Measurements from ENCODE around the gene FOXC1. TPM values are rescaled to one million over a fixed set of nuclear protein-coding genes. Genes with fewer than 3 reads are reported as not detected.

FOXC1 gene
- total and polyA plus RNA-seq, 7 experiments from 2014 or later: not detected

DNA sequence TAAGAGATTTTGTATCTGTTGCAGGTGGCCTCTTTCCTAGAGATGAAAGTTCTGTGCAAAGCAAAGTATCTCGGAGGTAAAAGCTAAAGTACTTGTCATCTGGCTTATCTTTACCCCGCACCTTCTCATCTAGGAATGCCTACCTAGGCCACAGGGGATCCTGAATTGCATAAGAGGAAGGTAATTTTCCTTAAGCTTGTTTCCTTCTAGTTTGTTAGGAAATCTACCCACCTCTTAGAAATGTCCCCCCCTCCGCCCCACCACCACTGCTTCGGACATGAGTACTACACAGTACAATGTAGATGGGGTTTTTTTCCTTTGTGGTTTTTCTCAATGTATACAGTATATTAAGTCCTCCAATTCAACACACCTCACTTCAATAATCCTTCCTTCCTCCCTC, 21.5 kb downstream of the FOXC1 start:
- no peak for DNase-seq
- H3K4me1 Mint-ChIP-seq: peaks cover 0 to 3% (median 3%) of the 10 kb centered on the region in 7 donors
- intact Hi-C loops (cut with micrococcal nuclease): no loop called here
- no peak overlapping the region for H3K4me3 Mint-ChIP-seq
- H3K9me3 Mint-ChIP-seq: no peaks in the 10 kb centered on the region
- no peaks in the 10 kb centered on the region for H3K36me3 ChIP-seq (ENCODE audit: control insufficient read depth in 2 of 3, insufficient read depth in 3 of 3, low read length in 3 of 3)
- no peaks in the 10 kb centered on the region for H3K9me3 ChIP-seq (ENCODE audit: control insufficient read depth in 2 of 3, low read length in 3 of 3)
- peaks cover 0 to 10% of the 10 kb centered on the region in 2 donors for H3K27me3 ChIP-seq (ENCODE audit: control insufficient read depth in 2 of 2, insufficient read depth in 2 of 2, low read length in 2 of 2)
- H3K27ac Mint-ChIP-seq: no peak overlapping the region
- H3K4me1 ChIP-seq (ENCODE audit: control insufficient read depth in 2 of 2, insufficient read depth in 2 of 2, low read length in 2 of 2): peaks cover 0 to under 1% of the 10 kb centered on the region in 2 donors
- POLR2A ChIA-PET: no interaction called here
- no peak overlapping the region for H3K4me3 ChIP-seq (ENCODE audit: low read length)
- no peak for ATAC-seq
- H3K27me3 Mint-ChIP-seq: peaks cover 34 to 56% (median 40%) of the 10 kb centered on the region in 5 donors
- CTCF ChIA-PET: no interaction called here
- no peak overlapping the region for H3K27ac ChIP-seq (ENCODE audit: low read depth, low read length)
- H3K36me3 Mint-ChIP-seq: peaks cover 0 to 35% (median 20%) of the 10 kb centered on the region in 5 donors

DNA sequence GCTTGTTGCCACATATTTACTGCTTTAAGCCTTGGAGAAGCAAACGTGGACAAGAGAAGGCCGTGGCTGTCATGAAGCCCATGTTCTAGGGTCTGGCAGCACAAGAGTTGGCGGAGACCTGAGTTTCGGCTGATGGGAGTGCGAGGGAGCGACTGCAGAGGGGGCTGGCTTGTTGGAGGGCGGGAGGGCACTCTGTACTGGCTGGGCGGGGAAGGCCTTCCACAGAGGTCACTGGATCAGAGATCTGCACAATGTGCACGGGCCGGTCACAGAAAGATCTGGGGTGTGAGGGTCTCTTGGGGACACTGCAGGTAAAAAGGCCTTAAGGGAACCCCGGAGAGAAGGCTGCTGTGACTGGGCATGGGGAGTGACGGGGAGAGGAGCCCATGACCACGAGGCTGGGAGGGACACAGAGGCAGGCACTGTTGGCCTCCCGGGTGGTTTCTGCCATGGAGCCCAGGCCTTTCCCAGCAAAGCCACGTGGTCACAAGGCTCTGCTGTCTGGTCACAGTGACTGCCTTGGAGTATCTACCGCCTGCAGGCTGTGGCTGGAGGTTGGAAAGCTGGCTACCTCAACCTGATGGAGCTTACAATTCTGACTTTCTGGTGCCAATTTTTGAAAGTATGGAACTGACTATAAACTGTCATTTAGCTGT, 23.8 kb downstream of the FOXC1 start:
- no peaks in the 10 kb centered on the region for H3K27me3 ChIP-seq (ENCODE audit: control insufficient read depth in 2 of 2, insufficient read depth in 2 of 2, low read length in 2 of 2)
- H3K4me3 ChIP-seq (ENCODE audit: low read length): no peak overlapping the region
- ATAC-seq (no peak), DNase-seq (no peak)
- H3K4me1 Mint-ChIP-seq: peaks cover 0 to 1% (median 0%) of the 10 kb centered on the region in 7 donors
- H3K36me3 Mint-ChIP-seq: peaks cover 0 to 35% (median 24%) of the 10 kb centered on the region in 5 donors
- no peak overlapping the region for H3K27ac ChIP-seq (ENCODE audit: low read depth, low read length)
- no peaks in the 10 kb centered on the region for H3K36me3 ChIP-seq (ENCODE audit: control insufficient read depth in 2 of 3, insufficient read depth in 3 of 3, low read length in 3 of 3)
- ChIA-PET POLR2A (no interaction called here), CTCF (no interaction called here)
- no peaks in the 10 kb centered on the region for H3K9me3 Mint-ChIP-seq
- intact Hi-C loops (cut with micrococcal nuclease): no loop called here
- H3K4me1 ChIP-seq (ENCODE audit: control insufficient read depth in 2 of 2, insufficient read depth in 2 of 2, low read length in 2 of 2): no peaks in the 10 kb centered on the region
- H3K9me3 ChIP-seq (ENCODE audit: control insufficient read depth in 2 of 3, low read length in 3 of 3): no peaks in the 10 kb centered on the region
- H3K27me3 Mint-ChIP-seq: peaks cover 13 to 35% (median 18%) of the 10 kb centered on the region in 5 donors
- H3K4me3 Mint-ChIP-seq: no peak overlapping the region
- H3K27ac Mint-ChIP-seq: no peak overlapping the region

DNA sequence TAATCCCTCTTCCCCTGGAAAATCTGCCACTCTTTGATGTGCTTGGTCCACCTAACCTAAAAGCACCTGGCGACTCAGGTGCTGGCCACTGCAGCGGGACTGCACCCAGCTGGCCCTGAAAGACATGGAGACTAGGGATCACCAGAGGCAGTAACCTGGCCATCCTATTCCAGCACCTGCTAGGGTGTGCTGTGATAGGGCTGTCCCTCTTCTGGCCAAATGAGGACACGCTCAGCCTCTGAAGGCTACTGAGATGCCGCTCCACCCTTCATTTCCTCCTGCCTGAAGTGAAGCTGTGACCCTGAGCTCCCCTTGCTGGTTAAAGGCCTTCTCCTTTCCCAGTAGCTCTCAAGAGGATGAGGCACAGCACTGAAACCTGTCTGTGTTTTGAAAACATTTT, 24.4 kb downstream of the FOXC1 start:
- no peak overlapping the region for H3K4me3 Mint-ChIP-seq
- H3K4me1 ChIP-seq (ENCODE audit: control insufficient read depth in 2 of 2, insufficient read depth in 2 of 2, low read length in 2 of 2): no peaks in the 10 kb centered on the region
- H3K4me3 ChIP-seq (ENCODE audit: low read length): no peak overlapping the region
- no peaks in the 10 kb centered on the region for H3K9me3 ChIP-seq (ENCODE audit: control insufficient read depth in 2 of 3, low read length in 3 of 3)
- H3K27ac ChIP-seq (ENCODE audit: low read depth, low read length): no peak overlapping the region
- H3K9me3 Mint-ChIP-seq: no peaks in the 10 kb centered on the region
- ATAC-seq (no peak), DNase-seq (no peak)
- H3K36me3 Mint-ChIP-seq: peaks cover 0 to 39% (median 24%) of the 10 kb centered on the region in 5 donors
- intact Hi-C loops (cut with micrococcal nuclease): no loop called here
- ChIA-PET CTCF (no interaction called here), POLR2A (no interaction called here)
- peaks cover 0 to 1% (median 0%) of the 10 kb centered on the region in 7 donors for H3K4me1 Mint-ChIP-seq
- H3K36me3 ChIP-seq (ENCODE audit: control insufficient read depth in 2 of 3, insufficient read depth in 3 of 3, low read length in 3 of 3): no peaks in the 10 kb centered on the region
- no peaks in the 10 kb centered on the region for H3K27me3 ChIP-seq (ENCODE audit: control insufficient read depth in 2 of 2, insufficient read depth in 2 of 2, low read length in 2 of 2)
- peaks cover 7 to 29% (median 13%) of the 10 kb centered on the region in 5 donors for H3K27me3 Mint-ChIP-seq
- H3K27ac Mint-ChIP-seq: no peak overlapping the region

DNA sequence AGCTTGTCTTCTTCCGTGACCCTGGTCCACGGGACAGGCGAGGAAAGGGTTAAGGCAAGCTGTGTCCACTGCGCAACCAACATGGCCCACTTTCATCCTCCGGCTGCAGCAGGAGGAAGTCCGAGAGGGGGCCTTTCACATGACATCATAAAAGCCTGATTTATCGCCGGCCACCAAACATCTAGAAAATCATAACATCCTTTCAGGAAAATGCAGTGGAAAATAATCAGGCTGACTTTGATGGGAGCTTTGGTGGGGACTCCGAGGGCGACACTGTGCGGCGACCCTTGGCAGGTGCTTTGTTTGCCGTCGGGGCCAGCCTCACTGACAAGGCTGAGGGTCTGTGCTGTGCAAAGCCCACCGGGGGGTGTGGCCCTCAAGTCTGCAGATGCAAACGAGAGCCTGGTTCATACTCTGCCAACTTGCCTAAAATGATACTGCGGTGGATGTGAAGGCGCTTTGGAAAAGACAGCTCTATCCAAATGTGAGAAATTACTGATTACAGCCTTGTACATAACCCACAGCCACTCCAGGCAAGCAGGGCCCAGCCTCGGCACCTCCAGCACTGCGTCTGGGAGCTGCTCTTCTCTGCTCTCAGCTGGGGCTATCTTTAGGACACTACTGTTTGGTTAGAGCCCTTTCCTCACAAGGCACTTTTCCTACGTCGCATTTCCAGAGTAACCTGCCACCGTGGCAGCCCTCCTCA, 25.7 kb downstream of the FOXC1 start:
- H3K4me3 Mint-ChIP-seq: no peak overlapping the region
- peaks cover 4 to 17% (median 7%) of the 10 kb centered on the region in 5 donors for H3K27me3 Mint-ChIP-seq
- Histone ChIP-seq H3K36me3 (ENCODE audit: control insufficient read depth in 2 of 3, insufficient read depth in 3 of 3, low read length in 3 of 3) (no peaks in the 10 kb centered on the region), H3K9me3 (ENCODE audit: control insufficient read depth in 2 of 3, low read length in 3 of 3) (no peaks in the 10 kb centered on the region), H3K4me1 (ENCODE audit: control insufficient read depth in 2 of 2, insufficient read depth in 2 of 2, low read length in 2 of 2) (no peaks in the 10 kb centered on the region), H3K27me3 (ENCODE audit: control insufficient read depth in 2 of 2, insufficient read depth in 2 of 2, low read length in 2 of 2) (no peaks in the 10 kb centered on the region), H3K27ac (ENCODE audit: low read depth, low read length) (no peak overlapping the region), H3K4me3 (ENCODE audit: low read length) (no peak overlapping the region)
- ATAC-seq: no peak
- no peaks in the 10 kb centered on the region for H3K9me3 Mint-ChIP-seq
- peaks cover 0 to 1% (median 0%) of the 10 kb centered on the region in 7 donors for H3K4me1 Mint-ChIP-seq
- H3K27ac Mint-ChIP-seq: no peak overlapping the region
- H3K36me3 Mint-ChIP-seq: peaks cover 0 to 36% (median 24%) of the 10 kb centered on the region in 5 donors
- intact Hi-C loops (cut with micrococcal nuclease): no loop called here
- CTCF ChIA-PET: no interaction called here
- POLR2A ChIA-PET: no interaction called here
- DNase-seq: no peak

DNA sequence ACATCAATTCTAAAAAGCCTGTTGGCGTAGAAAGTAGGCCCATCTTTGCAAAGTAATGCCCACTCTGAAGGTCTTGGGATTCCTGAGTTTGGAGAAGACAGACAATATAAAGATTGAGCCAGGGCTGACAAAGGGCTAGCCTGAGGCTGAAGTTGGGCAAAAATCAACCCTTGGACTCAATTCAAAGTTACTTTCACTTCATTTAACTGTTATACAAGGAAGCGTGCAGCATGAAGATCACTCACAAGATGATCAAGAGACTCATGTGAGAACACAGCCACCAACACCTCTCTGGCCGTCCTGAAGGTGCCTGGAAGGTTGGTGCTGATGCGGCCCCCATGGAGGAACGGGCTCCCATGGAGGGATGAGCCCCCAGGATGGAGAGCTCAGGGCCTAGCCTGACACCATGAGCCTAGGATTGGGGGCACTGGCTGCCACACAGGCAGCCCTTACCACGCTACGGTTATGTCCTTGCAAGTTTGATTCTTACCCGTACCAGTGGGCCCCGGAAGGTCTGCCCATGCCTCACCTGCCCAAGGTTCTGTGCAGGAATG, 26.6 kb downstream of the FOXC1 start:
- peaks cover 0 to 1% (median 0%) of the 10 kb centered on the region in 7 donors for H3K4me1 Mint-ChIP-seq

DNA sequence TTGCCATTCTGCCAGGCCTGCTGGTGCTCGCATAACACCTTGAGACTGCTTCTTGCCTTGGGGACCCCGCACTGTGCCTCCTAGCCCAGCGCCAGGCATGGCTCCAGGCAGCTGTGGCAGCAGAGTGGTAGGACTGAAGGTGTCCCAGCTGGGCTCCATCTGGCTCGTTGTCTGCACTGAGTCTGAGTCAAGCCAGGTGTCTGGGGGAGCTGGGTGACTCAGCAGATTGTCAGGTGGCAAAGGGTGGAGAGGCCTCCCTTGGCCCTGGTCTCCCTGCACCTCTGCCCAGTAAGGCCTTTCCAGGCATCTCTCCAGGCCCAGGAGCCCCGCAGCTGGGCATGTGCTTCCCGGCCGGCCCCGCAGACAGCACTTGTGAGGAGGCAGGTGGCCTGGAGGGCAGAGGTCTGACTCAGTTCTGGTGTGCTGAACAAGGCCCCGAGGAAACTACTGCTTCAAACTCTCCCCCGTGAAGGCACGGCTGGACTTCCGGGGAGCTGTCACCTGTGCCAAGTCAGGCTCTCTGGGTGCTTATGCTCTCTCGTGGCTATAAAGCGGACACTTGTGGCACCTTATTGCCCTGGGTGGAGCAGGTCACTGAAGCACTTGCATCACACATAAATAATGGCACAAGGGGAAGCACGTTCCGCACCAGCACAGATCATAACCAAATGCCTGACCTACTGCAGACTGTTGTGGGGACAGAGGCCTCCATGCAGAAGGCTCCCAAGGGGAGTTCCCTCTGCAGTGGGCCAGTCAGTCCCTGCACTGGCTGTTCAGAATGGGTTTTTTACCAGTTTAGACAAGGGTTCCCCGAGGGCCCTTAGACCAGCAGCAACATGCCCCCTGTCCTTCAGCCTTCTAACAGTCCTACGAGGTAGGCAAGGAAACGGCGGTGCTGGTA, 27.5 kb downstream of the FOXC1 start:
- Histone ChIP-seq H3K27ac (ENCODE audit: low read depth, low read length) (no peak overlapping the region), H3K4me3 (ENCODE audit: low read length) (no peak overlapping the region), H3K4me1 (ENCODE audit: control insufficient read depth in 2 of 2, insufficient read depth in 2 of 2, low read length in 2 of 2) (no peaks in the 10 kb centered on the region), H3K27me3 (ENCODE audit: control insufficient read depth in 2 of 2, insufficient read depth in 2 of 2, low read length in 2 of 2) (no peaks in the 10 kb centered on the region), H3K9me3 (ENCODE audit: control insufficient read depth in 2 of 3, low read length in 3 of 3) (no peaks in the 10 kb centered on the region), H3K36me3 (ENCODE audit: control insufficient read depth in 2 of 3, insufficient read depth in 3 of 3, low read length in 3 of 3) (no peaks in the 10 kb centered on the region)
- peaks cover 0 to 37% (median 22%) of the 10 kb centered on the region in 5 donors for H3K36me3 Mint-ChIP-seq
- intact Hi-C loops (cut with micrococcal nuclease): no loop called here
- no peak overlapping the region for H3K27ac Mint-ChIP-seq
- peaks cover 0 to 1% (median 0%) of the 10 kb centered on the region in 7 donors for H3K4me1 Mint-ChIP-seq
- CTCF ChIA-PET: interaction anchor here (0.6 kb wide), 1 partner anchor 40 kb away, joined by 3 read pairs; no protein-coding TSS in a partner anchor
- H3K9me3 Mint-ChIP-seq: no peaks in the 10 kb centered on the region
- no peak for ATAC-seq
- H3K27me3 Mint-ChIP-seq: peaks cover 0 to 11% (median 7%) of the 10 kb centered on the region in 5 donors
- H3K4me3 Mint-ChIP-seq: no peak overlapping the region
- DNase-seq: no peak
- POLR2A ChIA-PET: no interaction called here

More for the DNA sequence above, 26.6 kb downstream of the FOXC1 start:
- ChIA-PET CTCF (no interaction called here), POLR2A (no interaction called here)
- Histone ChIP-seq H3K4me1 (ENCODE audit: control insufficient read depth in 2 of 2, insufficient read depth in 2 of 2, low read length in 2 of 2) (no peaks in the 10 kb centered on the region), H3K27me3 (ENCODE audit: control insufficient read depth in 2 of 2, insufficient read depth in 2 of 2, low read length in 2 of 2) (no peaks in the 10 kb centered on the region), H3K9me3 (ENCODE audit: control insufficient read depth in 2 of 3, low read length in 3 of 3) (no peaks in the 10 kb centered on the region), H3K4me3 (ENCODE audit: low read length) (no peak overlapping the region), H3K27ac (ENCODE audit: low read depth, low read length) (no peak overlapping the region), H3K36me3 (ENCODE audit: control insufficient read depth in 2 of 3, insufficient read depth in 3 of 3, low read length in 3 of 3) (no peaks in the 10 kb centered on the region)
- no peak for ATAC-seq
- peaks cover 0 to 36% (median 24%) of the 10 kb centered on the region in 5 donors for H3K36me3 Mint-ChIP-seq
- no peak for DNase-seq
- H3K9me3 Mint-ChIP-seq: no peaks in the 10 kb centered on the region
- peaks cover 0 to 14% (median 7%) of the 10 kb centered on the region in 5 donors for H3K27me3 Mint-ChIP-seq
- intact Hi-C loops (cut with micrococcal nuclease): no loop called here
- H3K27ac Mint-ChIP-seq: no peak overlapping the region
- no peak overlapping the region for H3K4me3 Mint-ChIP-seq
